ENCODE results near the gene CENPV.

DNA sequence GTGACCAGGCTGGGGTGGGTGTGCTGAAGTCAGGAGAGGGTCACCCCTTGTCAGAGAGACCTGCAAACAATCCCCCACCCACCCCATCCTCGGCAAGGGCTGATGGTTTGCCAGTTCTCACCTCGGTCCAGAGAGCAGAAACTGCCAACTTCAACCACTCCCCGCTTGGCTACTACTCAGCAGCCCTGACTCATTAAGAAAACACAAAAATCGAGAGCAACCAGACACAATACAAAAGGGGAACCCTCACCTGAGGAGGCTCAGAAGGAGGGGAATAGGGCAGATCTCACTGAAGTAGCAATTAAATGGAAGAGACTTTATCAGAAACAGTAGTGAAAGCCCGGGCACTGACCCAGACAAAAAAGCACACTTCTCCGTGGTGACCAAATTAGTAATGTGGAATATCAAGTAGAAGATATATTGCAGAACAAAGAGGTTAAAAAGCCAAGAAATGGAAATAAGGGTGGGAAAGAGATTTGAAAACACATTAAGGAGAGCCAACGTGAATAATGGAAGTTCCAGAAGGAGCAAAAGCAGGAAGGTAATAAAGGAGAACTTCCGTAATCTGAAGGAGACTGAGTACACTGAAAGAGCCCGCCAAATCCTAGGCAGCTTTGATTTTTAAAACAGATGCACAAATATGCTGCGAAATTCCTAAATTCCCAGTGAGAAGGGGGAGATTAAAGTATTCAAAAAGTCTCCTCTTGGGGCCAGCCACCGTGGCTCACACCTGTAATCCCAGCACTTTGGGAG, 23.6 kb downstream of the CENPV start:
- TF ChIP-seq, protein P1, sequence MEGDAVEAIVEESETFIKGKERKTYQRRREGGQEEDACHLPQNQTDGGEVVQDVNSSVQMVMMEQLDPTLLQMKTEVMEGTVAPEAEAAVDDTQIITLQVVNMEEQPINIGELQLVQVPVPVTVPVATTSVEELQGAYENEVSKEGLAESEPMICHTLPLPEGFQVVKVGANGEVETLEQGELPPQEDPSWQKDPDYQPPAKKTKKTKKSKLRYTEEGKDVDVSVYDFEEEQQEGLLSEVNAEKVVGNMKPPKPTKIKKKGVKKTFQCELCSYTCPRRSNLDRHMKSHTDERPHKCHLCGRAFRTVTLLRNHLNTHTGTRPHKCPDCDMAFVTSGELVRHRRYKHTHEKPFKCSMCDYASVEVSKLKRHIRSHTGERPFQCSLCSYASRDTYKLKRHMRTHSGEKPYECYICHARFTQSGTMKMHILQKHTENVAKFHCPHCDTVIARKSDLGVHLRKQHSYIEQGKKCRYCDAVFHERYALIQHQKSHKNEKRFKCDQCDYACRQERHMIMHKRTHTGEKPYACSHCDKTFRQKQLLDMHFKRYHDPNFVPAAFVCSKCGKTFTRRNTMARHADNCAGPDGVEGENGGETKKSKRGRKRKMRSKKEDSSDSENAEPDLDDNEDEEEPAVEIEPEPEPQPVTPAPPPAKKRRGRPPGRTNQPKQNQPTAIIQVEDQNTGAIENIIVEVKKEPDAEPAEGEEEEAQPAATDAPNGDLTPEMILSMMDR (IDR thresholded peaks at IDR 0.05), result no peak
- no peak for TF ChIP-seq SIN3A (IDR thresholded peaks at IDR 0.05; ENCODE audit: borderline replicate concordance, insufficient read depth, low read depth, low read length)
- TF ChIP-seq, protein P2, sequence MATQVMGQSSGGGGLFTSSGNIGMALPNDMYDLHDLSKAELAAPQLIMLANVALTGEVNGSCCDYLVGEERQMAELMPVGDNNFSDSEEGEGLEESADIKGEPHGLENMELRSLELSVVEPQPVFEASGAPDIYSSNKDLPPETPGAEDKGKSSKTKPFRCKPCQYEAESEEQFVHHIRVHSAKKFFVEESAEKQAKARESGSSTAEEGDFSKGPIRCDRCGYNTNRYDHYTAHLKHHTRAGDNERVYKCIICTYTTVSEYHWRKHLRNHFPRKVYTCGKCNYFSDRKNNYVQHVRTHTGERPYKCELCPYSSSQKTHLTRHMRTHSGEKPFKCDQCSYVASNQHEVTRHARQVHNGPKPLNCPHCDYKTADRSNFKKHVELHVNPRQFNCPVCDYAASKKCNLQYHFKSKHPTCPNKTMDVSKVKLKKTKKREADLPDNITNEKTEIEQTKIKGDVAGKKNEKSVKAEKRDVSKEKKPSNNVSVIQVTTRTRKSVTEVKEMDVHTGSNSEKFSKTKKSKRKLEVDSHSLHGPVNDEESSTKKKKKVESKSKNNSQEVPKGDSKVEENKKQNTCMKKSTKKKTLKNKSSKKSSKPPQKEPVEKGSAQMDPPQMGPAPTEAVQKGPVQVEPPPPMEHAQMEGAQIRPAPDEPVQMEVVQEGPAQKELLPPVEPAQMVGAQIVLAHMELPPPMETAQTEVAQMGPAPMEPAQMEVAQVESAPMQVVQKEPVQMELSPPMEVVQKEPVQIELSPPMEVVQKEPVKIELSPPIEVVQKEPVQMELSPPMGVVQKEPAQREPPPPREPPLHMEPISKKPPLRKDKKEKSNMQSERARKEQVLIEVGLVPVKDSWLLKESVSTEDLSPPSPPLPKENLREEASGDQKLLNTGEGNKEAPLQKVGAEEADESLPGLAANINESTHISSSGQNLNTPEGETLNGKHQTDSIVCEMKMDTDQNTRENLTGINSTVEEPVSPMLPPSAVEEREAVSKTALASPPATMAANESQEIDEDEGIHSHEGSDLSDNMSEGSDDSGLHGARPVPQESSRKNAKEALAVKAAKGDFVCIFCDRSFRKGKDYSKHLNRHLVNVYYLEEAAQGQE (IDR thresholded peaks at IDR 0.05; ENCODE audit: insufficient read depth in 1 of 2, low read depth in 2 of 2, low read length in 1 of 2), result no peak
- no peak for TF ChIP-seq POLR2AphosphoS5 (IDR thresholded peaks at IDR 0.05; ENCODE audit: low read depth, low read length)

Data from Panc1 (cell line).